Epithelial cell of prostate (primary cell): Measurements from ENCODE around the gene FGF5.
A peak's percentile ranks its signal among the peaks of the same experiment; 100 is the strongest.

Experiments used
- DNase-seq: peaks from one replicate; pipeline ENCODE4 v3.0.0-alpha.2; 2011; ENCODE audit warnings: low read depth, low spot score
- H3K27ac ChIP-seq: fragments of 450-650 bp; 2 replicates; pipeline ENCODE4 v1.5.1; 2017; ENCODE audit warnings: mild to moderate bottlenecking

The FGF5 gene

DNA sequence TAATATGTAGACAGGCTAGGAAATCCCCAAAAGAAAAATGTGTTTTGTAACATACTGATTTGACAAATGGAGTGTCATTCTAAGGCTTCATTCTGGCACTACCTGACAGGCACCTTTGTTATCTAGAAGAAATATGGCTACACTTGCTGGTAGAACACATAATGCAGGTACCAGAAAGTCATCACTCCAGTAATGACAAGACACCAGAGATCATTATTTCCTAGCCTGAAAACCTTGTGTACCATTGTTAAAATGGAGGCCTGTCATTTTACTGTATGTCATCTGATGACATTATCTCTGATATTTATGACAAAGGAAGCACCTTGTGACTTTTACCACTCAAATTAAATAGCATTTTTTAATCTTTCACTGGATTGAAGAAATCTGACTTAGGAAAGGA is 13.5 kb upstream of the FGF5 start:
- no peak overlapping the region for H3K27ac ChIP-seq
- DNase-seq: no peak

DNA sequence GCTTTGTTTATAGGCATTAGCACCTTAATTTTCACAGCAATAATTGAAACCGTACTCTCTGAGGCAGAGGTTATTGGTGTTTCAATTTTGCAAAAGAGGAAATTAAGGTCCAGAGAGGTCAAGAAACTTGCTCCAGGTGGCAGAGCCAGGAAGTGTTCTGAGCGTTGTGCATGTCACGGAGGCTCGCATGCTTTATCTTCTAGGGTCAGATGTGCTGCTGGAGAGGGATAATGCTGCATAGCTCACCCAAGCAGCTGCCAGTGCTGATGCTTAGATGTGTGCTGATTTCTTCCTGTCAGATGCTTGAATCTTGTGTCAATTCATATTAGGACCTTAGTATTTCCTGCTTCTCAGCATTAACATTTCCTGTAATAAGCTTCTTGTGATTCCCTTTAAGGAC is 13.0 kb upstream of the FGF5 start:
- no peak overlapping the region for H3K27ac ChIP-seq
- DNase-seq: no peak

DNA sequence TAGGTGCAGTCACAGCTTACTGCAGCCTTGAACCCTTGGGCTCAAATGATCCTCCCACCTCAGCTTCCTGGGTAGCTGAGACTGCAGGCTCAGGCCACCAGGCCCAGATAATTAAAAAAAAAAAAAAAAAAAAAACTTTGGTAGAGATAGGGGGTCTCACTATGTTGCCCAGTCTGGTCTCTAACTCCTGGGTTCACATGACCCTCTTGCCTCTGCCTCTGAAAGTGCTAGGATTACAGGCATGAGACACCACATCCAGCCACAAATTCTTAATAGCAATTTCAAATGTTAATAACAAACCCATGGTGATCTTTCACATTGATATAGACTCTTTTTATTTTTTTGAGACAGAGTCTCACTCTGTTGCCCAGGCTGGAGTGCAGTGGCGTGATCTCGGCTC is 12.3 kb upstream of the FGF5 start:
- H3K27ac ChIP-seq: no peak overlapping the region
- no peak for DNase-seq

DNA sequence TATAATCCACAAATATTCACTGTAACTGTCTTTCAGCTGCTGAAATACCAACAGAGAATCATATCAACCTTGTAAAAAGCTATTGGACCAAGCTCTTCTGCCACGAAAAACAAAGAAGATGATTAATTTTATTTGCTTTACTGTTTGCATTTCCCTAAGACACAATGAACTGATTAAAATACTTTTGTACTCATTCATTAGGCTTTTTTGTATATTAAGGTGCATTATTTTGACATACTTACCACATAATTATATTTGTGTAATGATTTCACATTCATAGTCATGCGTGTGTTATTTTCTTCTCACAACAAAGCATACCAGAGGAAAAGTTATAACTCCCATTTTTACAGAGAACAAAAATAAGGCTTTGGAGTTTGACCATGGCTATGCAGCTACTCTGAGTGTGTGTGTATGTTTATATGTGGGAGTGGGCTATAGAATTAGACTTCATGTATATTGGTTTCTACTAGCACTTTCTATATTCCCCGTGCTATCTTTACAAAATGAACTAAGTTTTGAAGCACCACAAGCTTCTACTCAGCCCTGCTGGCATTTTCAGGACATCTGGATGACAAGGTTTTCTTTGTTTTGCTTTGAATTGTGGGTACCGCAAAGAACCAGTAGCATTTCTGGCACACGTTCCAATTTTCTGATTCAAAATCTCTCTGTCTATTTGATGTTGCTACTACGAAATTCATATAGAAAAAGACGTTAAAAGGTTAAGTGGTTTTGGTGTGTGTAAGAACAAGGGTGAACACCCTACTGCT is 11.0 kb upstream of the FGF5 start:
- H3K27ac ChIP-seq: no peak overlapping the region
- DNase-seq: no peak

DNA sequence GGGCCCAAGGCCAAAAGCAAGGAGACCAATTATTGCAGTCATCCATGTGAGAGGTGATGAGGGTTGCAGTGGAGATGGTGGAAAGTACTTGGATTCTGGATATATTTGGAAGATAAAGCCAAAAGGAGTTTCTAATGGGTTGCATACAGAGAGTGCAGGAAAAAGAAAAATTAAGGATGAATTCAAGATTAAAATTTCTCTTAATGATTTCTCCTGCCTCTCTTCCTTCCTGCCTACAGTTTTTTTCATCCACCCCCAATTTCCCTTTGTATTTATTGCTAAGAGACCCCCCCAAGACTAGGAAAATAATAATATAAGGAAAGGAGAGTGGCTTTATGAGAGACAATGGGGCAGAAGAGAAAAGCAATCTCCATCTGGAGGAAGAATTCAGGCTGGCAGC is 8.6 kb upstream of the FGF5 start:
- DNase-seq: no peak
- no peak overlapping the region for H3K27ac ChIP-seq

DNA sequence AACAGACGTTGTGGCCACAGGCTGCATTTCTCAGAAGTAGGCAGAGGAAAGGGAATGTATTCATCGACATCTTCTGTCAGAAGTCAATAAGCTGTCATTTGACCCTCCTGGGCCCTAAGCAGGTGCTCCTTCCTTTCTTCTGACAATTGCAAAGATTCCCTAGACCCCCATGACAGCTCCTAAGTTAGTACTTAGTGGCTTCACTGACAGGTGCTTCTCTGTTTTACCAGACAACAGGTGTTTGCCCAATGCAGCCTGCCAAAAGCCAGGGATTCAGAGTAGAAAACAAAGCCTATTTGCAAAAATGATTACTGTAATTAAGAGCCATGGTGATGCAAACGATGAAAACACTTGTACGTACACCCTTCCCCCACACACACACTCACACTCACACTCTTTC is 7.5 kb upstream of the FGF5 start:
- H3K27ac ChIP-seq: no peak overlapping the region
- DNase-seq: no peak

DNA sequence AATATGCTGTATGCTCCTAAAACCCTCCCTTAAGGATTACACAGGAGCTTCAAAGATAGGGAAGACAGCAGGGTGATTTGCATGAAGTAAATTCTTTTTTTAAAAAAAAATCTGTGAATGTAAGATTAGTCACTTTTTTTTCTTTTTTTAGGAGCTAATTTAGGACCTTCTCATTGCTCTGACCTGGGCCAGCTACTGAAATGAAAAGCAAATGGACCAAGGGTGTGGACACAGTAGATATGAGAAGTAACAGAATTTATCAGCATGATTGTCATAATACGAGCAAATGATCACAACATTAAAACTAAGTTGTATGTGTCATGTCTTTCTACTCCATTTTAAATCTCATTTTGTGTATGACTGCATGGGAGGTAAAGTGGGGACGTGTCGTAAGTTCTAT is 6.6 kb upstream of the FGF5 start:
- DNase-seq: no peak
- no peak overlapping the region for H3K27ac ChIP-seq

DNA sequence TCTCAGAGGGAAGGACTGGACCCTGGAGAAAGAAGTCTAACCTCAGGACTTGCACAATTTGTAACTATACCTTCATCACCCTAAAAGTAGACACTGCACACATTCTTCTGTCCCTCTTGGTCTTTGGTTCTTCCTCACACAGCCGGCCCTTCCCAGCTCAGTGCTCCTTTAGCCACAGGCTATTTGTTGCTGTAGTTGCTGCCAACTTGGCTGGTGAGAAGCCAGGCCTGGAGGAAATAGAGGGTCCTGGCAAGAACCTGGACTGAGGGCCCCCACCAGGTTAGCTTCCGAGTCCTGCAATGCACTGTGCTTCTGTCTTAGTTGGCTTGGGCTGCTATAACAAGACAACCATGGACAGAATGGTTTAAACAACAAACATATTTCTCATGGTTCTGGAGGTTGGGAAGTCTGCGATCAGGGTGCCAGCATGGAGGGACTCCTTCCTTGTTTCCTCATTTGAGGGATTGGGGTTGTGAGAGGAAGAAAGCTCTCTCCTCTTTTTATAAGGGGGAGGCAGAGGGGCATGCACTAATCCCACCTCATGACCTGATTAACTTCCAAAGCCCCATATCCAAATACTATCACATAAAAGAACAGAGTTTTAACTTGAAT is 4.4 kb upstream of the FGF5 start:
- DNase-seq: no peak
- H3K27ac ChIP-seq: no peak overlapping the region

DNA sequence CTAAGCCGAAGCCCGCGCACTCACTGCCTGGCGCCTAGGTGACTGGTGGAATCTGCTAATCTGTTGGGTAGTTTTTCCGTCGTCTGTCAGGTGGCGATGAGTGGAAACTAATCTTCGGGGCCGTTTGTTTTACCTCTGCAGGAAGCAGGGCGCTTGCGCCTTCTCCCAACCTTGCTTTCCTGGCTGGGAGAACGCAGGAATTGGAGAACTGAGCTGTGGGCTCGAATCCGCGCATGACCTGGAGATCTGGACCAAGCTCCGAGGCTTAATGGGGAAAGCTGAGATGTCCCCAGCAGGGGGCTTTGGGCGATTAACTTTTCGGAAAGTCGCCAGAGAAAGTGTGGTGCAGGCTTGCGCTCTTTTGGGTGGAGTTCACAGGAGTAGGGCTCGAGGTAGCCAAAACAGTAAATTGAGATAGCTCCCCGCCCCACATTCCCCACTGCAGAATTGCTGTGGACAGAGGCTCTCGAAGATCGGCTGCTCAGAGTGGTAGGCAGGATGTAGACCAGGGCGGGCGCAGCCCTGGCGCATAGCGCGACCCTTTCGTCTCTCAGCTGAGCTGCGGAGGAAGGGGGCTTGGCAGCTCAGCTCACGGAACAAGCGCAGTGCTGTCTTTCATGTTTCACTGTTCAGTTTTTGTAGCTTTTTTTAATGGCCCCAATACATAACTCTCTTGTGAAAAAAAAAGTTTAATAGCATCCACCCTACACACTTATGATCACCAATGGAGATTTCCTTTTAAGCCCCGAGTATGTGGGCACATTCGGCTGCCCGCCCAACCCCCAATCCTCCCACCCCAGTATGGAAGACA is 2.7 kb upstream of the FGF5 start:
- no peak for DNase-seq
- no peak overlapping the region for H3K27ac ChIP-seq

DNA sequence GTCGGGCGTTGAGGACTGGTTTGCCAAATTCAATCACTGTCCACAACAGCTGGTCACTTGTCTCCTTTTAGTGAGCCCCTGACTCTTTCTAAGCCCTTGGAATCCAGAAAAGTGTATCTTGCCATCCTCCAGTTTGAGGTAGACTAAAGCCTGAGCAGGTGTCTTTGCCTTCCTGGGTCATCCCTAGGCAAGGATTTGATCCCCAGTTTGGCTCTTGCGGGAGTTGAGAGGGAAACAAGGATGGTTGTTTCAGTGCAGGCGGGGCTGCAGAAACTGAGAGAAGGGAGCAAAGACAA is 2.2 kb upstream of the FGF5 start:
- no peak for DNase-seq
- no peak overlapping the region for H3K27ac ChIP-seq

DNA sequence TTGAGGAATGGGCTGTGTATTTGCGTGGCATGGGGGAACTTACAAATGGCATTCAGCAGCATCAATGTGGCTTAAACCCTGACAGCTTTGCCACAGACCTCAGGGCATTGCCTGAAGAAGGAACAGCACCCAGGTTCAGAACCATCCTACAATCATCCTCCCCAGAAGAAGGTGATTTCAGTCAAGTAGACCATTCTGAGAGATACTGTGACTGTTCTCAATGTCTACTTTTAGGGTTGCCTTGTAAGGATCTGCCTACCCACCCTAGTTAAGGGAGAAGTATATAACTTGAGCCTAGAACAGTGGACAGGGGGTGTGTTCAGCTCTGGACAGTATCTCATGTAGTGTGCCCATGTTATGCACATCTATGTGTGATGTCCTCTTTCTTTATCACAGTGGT is 1.6 kb upstream of the FGF5 start:
- no peak overlapping the region for H3K27ac ChIP-seq
- DNase-seq: no peak

DNA sequence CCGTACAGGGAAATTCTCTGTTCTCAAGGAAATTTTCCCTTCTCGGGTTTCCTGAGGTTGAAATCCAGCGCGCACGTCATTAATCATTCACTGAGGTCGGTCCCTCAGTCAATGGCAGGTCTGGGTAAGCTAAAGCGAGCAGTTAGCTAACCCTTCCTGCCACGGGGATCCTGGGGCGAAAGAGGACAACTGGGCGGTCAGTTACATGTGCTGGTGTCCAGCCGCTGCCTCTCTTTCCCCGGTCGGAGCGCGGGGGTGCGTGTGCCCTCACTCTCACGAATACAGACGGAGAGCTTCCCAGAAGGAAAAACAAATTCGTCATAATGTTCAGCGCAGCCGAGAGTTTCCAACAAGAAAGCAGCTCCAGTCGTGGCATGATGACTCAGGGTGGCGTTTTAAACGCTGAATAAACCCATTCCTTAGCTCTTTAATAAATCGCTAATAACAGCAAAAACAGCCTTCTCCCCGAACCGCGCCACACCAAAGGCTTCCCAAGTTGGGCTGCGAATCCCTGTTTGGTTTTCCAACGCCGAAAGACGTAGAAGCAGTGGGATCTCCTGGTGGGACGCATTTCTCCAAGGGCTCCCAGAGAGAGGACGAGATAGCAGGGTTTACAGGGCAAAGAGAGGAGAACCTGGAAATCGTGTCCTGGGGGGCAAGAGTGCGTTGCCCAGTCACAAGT is 752 bp upstream of the FGF5 start:
- peak; percentile 22 for DNase-seq
- peak overlapping the region; percentile 67 for H3K27ac ChIP-seq

DNA sequence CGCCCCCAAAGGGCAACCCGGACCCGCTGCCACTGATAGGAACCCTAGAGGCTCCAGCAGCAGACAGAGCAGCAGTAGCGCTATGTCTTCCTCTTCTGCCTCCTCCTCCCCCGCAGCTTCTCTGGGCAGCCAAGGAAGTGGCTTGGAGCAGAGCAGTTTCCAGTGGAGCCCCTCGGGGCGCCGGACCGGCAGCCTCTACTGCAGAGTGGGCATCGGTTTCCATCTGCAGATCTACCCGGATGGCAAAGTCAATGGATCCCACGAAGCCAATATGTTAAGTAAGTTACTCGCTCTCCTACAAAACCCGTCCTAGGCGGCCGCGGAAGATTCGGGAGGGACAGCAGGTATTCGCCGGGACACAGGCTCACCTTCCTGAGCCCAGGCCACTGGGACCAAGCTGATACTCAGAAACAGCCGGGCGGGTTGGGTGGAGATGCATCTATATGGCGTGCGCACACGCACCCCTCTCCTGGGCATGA is 477 bp downstream of the FGF5 start:
- peak overlapping the region; percentile 67 for H3K27ac ChIP-seq
- DNase-seq: no peak

DNA sequence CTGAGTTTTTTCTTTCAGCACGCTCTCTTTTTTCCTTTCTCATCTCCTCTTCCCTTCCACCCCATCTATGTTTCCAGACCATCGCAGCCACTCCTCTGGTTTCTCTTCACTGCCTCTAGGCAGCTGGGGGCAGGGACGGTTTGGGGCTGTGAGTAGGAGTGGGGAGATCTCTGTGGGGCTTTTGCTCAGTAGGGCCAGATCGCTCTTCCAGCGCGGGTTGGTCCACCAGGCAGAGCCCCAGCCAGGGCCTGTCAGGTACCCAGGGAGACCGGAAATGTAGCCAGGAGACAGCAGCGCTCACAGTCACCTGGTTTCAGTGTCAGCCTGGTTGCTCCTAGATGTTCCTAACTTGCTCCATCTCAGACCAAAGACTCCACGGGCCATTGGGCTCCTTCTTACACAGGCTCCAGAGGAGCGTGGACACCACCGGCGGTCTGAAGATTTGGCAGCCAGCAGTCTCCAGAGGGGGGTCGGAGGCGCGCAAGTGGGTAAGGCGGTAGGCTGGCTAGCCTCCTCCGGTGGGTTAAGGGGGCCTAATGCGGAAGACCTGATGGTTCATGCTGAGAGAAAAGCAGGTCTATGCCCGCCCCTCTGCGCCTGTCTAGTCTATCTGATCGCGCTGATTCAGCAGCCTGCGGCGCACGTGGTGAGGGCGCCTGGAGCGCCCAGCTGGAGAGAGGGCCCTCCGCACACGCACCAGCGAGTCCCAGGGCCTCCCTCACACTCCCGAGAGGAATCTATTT is 1.8 kb downstream of the FGF5 start:
- H3K27ac ChIP-seq: peak overlapping the region; percentile 67
- no peak for DNase-seq

DNA sequence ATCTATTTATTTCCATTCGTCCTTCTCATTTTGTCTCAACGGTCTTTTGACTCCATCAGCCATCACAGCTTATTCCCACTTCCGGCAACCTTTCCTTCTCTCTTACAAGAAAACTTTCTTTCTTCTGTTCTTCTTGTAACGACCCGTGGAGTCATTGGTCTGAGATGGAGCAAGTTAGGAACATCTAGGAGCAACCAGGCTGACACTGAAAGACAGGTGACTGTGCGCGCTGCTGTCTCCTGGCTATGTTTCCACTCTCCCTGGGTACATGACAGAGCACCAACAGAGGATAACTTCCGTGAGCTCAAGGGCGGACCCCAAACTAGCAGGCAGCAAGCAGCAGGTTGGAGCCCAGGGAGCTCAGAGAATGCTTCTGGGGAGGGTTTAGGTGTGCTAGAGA is 2.5 kb downstream of the FGF5 start:
- no peak overlapping the region for H3K27ac ChIP-seq
- no peak for DNase-seq

DNA sequence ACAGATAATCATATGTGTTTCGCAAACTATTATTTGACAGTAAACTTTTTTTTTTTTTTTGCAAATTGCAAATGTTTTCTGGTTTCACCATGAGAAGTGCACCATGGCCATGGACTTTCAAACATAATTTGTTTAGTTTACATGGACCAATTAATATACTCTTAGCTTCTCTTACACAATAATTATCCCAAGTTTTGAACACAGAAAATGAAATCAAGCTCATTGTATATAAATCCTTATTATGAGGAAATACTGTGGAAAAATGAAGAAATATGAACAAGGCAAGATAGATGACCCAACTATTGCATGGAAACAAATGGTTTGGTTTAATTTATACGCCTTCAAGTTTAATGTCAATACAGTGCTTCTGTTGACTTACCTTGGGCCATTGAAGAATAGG is 3.9 kb downstream of the FGF5 start:
- no peak overlapping the region for H3K27ac ChIP-seq
- DNase-seq: no peak

DNA sequence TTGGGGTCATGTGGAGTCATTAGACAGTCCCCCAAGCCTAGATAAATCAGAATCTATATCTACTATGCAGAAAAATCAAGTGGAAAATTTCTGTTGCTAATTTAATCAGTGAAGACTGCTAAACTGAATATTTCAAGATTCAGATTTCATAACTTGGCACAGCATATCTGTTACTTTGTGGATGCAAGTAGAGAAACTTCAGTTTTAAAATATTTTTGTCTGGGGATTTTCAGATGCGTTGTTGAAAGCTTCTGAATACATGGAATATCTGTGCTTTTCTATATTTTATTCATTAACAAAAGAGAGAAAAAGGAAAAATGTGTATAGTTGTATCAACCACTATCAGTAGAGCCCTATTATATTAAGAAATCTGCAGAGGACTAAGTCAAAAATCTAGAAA is 4.4 kb downstream of the FGF5 start:
- H3K27ac ChIP-seq: no peak overlapping the region

DNA sequence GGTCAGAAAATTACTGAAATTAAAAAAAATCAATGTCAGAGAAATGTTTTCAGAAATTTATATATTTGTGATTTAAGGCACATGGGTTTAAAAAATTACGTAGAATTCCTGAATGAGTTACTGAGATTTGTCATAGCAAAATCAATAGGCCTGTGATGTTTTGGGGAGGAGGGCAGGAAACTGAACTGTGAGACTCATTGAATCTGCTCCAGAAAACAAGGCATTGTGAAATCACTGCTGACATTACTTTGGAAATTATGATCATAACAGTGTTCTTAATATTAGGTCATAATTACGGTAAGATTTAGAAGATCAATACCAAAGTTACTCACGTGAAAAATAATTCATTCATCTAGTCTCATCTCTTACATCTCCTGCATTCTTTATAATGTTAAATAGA is 5.3 kb downstream of the FGF5 start:
- DNase-seq: no peak
- H3K27ac ChIP-seq: no peak overlapping the region

More for the DNA sequence above, 4.4 kb downstream of the FGF5 start:
- DNase-seq: no peak

DNA sequence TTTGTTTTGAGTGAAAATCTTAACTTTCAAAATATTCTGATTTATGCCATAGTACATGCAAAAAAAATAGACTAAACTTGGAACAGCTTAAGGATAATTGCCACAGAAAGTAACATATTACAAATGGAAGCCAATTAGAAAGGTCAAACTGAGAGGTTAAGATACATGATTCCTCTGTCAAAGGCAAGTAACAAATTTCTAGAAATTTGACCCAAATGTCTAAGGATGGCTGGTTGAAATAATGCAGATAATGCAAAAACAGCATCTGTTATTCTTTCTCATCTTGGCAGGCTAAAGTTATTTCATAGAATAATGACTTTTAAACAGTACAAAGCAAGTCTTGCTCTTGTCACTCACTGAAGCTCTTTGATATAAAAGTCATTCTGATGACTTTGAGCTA is 10.5 kb downstream of the FGF5 start:
- DNase-seq: no peak
- no peak overlapping the region for H3K27ac ChIP-seq

DNA sequence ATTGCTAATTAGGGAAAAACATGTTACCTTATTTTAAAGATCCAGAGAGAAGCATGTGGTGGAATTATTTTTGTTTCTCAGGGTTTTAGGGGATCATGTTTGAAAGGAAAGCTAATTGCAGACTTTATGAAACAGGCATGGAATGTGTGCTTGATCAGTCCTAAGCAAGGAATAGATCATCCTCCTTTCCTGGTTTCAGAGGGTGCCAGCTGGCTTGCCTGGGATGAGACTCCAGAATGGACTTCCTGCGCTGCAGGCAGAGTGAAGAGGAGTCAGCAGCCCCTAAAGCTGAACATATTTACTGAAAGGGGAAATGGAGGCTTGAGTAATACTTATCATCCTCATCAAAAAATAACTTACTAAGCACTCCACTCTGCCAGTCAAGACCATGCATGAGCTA is 13.3 kb downstream of the FGF5 start:
- DNase-seq: no peak
- no peak overlapping the region for H3K27ac ChIP-seq
